LoVo (cell line): Measurements from ENCODE around the gene GATB.
"Not testable (repeated sequence)": the region's sequence is repeated elsewhere in the genome, so short reads cannot be mapped to it uniquely, and the experiment has no call there.

ENCODE experiments used
- DNase-seq: peaks from one replicate; pipeline ENCODE4 v3.0.0-alpha.2; 2016; ENCODE audit warnings: low spot score

The GATB gene

DNA sequence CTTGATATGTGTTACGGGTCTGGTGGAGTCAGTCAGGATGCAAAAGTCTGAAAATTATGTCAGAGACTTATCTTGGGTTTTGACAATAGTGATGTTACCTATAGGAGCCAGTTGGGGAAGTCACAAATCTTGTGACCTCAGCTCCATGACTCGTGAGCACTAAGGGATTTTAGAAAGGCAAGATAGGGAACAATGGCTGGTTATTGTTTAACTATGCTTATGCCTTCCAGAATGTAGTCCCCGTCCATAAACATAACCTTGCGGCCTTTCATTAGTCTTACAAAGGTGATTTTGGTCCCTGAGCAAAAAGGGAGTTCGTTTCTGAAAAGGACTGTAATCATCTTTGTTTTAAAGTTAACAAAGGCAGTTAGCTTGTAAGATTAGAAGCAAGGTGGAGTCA, 23.9 kb upstream of the GATB start:
- DNase-seq: no peak

DNA sequence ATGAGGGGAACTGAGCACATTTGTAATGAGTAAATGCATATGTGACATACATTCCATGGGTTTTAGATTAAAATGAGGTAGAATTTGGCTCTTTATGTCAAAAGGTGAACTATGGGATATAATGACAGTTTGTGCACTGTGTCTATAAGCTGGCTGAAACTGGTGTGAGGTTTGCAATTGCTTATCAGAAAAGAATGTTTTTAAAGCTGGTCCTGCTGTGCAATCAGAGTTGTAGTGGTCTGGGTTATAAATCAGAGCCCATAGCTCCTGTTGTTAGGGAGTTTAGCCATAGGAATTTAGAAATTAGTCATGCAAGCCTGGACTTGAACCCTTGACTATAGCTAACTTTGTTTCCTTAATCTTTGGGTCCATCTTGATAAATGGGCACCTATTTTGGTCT, 23.1 kb upstream of the GATB start:
- DNase-seq: no peak

DNA sequence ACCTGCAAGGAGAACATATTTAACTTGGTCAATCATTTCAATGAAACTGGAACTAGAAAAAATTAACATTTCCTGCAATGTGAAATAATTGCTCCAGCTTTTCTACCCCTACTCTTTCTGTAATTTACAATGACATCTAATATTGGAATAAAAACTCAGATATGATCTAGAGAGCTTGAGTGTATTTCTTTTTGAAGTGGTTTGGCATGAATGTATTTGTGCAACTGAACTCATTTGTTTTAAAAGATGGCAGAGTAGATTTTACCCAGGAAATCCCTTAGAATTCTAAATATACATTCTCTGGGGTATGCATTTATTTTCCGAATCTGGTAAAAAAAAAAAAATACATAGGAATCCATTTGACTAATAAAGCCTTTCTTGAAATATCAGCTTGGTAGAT, 21.5 kb upstream of the GATB start:
- no peak for DNase-seq

DNA sequence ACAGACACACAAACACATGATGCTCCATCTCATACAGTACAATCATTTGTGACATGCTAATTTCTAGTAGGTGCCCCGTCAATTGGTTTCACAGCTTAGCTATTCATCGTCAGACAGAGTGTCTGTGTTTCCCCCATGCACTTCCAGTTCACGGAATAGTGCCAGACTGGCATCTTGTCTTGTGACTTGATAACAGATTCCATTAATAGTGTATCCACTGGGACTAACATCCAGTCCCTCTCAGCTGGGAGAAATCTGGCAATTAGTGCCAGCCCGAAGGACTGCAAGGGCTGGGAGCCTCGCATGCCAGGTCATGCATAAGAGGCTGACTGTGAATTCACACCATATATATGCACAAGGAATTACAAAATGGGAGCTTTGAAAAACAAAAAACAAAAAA, 20.2 kb upstream of the GATB start:
- DNase-seq: no peak

DNA sequence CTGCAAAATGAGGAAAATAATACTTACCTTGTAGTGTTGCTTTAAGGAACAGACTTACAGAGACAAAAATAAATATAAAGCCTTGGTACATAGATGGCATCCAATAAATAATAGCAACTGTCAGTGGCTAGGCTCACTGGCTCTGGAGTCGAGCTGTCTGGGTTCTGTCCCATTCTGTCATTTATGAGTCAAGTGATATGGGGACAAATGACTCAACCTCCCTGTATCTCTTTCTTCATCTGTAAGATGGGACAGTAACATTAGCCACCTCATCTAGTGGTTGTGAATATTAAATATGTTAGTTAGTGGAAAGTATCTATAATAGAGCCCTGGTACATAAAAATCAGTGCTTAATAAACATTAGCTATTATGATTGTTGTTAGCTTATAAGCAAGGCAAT, 16.7 kb upstream of the GATB start:
- DNase-seq: no peak

DNA sequence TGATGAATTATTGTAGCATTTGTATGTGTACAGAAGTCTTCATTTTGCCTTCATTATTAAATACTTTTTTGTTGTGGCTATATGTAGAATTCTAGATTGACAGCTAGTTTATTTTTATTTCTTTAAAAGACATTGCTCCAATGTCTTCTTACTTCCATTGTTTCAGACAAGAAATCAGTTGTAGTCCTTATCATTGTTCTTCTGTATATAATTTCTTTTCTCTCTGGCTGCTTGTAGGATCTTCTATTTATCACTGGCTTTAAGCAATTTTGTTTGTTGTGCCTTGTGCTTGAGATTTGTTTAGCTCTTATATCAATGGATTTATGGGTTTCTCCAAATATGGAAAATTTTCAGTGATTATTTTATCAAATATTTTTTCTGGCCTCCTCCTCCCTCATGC, 13.5 kb upstream of the GATB start:
- no peak for DNase-seq

DNA sequence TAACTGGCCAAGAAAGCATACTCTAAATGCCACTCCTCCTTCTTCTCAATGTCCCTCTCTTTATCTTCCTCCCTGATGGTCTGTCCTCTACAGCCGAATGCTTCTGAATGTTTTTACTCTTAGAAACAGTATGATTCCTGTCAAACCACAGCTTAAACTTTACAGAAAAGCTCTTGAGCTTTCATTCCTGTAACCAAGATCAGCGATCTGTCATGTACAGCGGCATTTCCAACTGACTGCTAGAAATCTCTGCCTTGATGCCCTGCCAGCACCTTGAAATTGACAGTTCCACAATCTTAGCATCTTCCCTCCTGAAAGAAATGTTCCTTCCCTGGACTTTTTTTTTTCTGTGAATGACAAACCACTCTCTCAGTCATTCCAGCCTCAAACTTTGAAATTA, 11.5 kb upstream of the GATB start:
- no peak for DNase-seq

DNA sequence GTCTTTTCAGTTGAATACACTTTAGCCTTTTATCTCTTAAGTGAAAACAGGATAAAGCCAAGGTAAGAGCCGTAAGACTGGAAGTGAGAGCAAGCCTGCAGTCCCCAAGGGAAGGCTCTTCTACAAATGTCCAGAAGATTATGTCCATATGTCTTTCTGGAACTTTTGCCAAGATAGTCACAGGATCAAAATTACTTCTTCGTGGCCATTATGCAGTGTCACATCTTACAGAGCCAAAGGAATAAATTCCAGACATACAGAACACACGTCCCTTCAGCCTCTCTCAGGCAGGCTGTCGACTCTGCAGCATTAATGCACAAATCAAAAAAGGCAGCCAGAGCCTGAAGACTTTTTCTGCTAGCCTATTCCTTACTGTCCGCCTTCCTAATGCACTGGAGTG, 10.9 kb upstream of the GATB start:
- no peak for DNase-seq

DNA sequence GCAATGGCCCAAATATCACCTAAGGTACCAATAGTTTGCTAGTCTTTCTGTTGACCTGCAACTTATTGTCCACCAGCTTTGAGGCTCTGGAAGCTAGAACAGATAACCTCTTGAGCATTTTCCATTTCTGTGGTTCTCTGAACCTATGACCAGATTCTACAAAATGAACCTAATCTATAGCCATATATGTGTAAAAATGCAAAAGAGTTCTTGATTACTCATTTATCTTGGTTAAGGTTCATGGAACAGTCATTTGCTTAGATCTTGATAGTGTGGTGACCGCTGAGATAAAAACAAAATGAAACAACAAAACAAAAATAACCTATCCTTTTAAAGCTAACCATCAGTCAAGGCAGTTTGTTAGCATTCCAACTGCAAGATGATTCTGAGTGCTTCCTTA, 9.3 kb upstream of the GATB start:
- no peak for DNase-seq

DNA sequence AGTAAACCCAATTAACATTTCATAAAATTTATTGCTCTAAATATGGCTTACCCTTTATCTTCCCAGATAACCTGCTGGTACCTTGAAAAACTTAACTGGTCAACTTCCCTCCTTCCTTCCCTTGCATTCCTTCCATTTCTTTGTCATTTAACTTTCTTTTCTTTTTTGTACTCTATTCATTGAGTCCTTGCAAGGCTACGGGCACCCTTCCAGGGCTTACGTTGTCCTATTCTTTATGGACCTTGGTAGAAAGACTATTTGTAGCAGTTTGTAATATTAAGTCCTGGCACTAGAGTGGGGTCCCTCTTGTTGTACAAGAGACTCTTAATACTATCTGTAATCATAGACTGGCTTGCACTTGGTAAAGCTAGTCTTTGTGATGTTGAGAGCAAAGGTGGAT, 8.0 kb upstream of the GATB start:
- no peak for DNase-seq

DNA sequence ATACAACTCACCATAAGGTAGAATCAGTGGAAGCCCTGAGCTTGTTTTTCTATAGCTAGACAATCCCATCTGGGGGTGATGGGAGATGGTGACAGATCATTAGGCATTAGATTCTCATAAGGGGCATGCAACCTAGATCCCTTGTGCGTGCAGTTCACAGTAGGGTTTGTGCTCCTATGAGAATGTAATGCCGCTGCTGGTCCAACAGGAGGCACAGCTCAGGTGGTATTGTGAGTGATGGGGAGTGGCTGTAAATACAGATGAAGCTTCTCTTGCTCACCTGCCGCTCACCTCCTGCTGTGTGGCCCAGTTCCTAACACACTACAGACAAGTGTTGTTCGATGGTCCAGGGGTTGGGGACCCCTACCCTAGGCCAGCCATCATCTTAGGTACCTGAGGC, 5.9 kb upstream of the GATB start:
- no peak for DNase-seq

DNA sequence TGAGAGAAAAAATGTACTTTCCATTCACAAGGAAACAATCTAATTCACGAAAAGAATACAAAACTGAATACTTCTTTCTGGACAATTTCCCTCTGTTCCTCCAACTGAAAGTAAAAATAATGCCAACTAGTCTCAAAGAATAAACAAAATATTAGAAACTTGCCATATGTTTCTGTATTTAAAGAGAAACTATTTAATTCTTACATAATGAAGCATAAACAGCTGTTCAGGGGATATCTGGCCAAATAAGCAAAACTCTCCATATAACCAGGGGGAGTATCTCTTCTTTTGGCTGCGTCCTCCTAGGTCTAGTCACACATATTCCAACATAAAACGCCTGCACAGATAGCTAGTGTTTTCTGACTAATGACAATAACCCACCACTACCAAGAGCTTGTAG, 805 bp downstream of the GATB start:
- no peak for DNase-seq

DNA sequence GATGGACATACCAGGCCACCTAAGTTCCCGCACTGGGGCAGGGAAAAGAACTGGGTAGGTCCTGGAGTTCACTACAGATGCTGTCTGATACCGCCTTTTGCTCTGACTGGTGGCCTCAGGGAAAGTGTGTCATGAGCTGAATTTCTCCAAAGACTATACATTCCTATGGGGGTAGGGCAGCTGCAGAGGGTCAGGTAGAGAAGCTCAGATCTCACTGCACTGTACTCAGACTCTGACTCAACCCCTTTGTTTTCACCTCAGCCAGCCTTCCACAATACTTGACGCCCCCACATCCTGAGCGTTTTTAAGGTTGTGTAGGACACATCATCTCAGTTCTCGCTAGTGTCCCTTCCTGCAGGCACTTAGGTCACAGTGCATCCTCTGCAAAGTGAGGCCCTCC, 7.8 kb downstream of the GATB start:
- DNase-seq: no peak

DNA sequence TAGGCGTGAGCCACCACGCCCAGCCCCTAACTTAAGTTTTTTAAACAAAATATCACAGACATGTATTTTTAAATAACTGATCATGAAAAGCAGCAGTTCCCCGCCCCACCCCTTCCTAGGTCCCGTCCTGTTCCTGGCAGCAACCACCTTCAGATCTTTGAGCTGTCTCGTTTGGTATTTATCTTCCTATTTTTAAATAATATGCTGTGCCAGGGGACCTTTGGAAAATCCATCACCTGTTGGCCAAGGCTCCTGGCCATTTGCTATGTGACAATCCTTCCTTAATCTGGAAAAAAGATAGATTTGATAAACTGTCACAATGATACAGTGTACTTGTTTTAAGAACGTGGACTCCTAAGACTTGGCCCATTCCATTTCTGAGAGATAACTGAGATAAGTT, 10.7 kb downstream of the GATB start:
- no peak for DNase-seq

DNA sequence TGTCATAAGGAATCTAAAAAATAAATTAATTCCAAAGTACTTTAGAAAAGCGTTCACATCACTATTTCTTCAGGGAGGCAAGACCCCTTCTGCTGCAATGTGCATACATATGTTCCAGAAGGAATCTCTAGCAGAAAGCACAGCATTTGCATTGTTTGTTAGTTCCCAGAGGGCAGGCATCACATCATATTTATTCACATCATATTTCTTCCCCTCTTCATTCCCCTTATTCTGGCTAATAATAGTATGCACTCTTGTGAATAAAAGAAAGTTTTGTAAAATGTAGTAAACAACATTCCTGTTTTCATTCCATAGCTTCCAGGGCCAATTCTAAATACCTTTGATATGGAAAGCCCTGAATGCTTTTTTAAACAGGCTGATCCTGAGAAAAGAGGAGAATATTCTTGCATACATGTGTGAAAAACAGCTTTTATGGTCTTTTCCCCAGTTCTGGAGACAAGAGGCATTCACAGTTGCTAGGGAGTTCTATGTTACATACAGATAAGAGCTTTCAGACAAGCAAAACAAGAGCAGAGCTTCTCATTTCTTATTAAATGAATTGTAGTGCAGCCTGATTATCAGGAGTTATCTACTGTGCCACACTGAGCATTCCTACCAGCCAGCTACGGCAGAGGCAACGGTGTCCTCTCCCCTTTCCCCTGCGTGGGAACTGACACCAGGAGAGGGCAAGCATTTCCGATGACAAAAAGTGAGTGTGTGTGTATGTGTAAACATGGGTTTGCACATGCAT, 15.2 kb downstream of the GATB start:
- no peak for DNase-seq

DNA sequence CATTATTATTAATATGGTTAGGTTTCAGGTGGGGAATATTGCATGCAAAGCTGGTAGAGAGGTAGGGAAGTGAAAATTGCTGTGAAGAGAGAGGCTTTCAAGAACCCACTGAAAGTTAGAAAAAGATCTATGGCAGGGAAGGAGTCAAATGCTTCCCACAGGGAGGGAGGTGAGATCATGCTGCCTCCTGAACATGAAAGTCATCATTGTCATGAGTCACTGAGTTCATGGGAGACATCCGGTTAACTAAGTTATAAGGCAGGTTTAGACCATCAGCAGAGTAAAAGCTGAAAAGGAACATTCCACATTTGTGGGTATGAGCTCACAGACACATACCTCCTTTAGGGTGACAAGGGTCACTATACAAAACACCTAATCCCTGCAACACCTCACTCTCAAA, 16.2 kb downstream of the GATB start:
- DNase-seq: no peak

DNA sequence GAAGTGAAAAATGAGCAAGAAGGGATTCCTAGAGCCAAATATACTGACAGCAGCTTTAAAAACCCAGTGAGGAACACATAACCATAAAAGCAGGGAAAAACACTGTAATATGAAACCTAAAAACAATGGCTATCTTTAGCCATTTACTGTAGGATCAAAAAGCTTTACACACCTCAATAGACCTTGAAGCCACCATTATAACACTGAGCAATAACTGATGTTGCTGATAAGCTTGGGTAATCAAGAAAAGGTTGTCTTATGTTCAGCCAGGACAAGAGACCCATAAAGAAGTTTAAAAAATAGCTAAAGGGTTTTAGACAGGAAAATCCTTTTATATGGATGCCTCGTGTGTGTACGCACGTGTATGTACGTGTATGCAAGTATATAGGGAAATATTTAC, 16.9 kb downstream of the GATB start:
- DNase-seq: no peak

DNA sequence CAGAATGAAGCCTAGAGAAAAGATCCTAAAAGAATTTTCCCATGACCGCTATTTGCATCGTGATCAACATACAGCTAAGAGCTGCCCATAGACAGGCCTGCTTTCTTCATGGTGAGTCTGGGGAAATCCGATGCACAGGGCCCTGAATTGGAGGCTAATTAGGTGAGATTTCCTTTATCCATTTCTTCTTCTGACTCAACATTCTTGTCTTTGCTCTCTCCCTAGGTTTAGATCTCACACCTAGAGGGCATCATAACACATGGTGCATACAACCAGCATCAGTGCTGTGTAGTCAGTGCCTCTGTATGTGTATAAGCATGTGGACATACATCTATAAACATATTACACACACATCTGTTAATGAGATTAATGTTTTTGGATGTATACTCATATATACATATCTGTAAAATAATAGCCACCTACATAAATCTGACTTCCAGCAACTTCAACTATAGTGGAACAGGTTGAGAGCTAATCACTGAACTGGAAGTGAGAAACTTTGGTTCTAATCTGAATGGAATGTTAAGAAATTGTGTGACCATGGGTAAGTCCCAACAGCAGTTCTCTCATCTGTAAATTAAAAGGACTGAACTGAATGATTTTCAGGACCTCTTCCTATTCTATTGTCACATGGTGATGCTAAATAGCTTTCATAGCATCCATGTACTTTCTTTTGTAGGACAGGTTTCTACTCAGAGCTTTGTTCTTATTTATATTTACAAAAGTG, 17.5 kb downstream of the GATB start:
- DNase-seq: no peak

DNA sequence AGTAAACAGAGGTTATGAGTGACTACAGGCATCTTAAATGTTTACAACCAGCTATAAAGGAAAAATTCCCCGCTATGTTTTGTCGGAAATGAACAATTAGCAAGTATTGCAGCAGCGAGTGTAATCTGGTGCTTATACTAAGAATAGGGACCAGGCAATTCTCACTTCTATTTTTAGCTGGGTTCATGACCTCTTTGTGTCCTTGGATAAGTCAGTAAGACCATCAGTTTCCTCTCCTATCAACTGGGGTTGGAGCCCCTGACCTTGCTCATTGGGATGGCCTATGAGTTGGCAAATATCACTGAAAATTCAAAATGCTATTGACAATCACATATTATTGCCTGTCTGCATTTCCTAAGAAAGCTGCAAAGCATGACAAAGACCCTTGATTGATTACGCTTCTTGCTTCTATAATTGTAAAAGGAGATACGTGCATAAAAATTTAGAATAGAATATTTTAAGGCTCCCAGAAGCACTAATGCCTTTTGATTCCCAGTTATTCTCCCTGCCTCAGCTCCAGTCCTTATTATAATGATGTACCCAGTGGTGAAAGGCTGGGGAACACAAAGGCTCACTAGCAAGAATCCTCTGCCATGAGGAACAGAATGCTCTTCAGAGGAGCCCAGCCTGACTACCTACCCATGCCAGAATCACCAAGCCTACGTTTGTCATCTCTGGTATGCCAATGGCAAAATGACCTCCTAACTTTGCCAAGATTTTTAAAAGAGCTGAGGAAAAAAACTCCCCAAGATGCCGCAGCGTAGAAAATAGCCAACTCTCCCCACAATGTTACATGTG, 21.9 kb downstream of the GATB start:
- DNase-seq: no peak

DNA sequence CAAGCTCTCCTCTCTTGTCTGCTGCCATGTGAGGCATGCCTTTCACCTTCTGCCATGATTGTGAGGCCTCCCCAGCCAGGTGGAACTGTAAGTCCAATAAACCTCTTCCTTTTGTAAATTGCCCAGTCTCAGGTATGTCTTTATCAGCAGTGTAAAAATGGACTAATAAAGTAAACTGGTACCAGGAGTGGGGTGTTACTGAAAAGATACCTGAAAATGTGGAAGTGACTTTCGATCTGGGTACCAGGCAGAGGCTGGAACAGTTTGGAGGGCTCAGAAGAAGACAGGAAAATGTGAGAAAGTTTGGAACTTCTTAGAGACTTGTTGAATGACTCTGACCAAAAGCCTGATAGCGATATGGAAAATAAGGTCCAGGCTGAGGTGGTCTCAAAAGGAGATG, 24.0 kb downstream of the GATB start:
- DNase-seq: not testable (repeated sequence)

DNA sequence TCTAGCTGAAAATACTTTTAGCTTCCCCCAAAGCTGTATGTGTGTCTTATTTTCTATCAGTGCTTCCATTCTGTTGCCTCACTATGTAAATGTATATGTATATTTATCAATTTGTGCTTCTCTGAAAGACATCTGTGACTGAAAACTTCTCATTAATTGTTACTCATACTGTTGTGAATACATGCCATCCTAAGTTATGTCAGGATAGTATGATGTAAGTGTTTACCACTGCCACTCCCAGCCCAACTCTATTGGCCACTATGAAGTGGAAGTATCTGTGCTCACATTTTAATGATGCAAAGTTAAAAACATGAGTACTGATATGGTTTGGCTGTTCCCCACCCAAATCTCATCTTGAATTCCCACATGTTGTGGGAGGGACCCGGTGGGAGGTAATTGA, 24.4 kb downstream of the GATB start:
- DNase-seq: no peak

DNA sequence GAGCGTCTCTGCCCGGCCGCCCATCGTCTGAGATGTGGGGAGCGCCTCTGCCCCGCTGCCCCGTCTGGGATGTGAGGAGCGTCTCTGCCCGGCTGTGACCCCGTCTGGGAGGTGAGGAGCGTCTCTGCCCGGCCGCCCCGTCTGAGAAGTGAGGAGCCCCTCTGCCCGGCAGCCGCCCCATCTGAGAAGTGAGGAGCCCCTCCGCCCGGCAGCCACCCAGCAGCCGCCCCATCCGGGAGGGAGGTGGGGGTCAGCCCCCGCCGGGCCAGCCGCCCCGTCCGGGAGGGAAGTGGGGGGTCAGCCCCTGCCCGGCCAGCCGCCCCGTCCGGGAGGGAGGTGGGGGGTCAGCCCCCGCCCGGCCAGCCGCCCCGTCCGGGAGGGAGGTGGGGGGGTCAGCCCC, 29.1 kb downstream of the GATB start:
- DNase-seq: not testable (repeated sequence)
